Loucy (cell line): ENCODE measurements around the gene TXNRD2.

Experiments used
- H2AFZ ChIP-seq: fragments of 200-600 bp; sonication (generic); 2 replicates; pipeline ENCODE4 v1.6.0; 2016; ENCODE audit warnings: antibody characterized with exemption, mild to moderate bottlenecking, low read length, moderate library complexity
- H3F3A ChIP-seq: fragments of 200-600 bp; 2 replicates; pipeline ENCODE4 v1.6.0; 2016; ENCODE audit warnings: antibody characterized with exemption, low read depth, mild to moderate bottlenecking
- H3K27me3 ChIP-seq: fragments of 200-600 bp; sonication (generic); 2 replicates; pipeline ENCODE4 v1.6.1; 2014; ENCODE audit warnings: low read length, mild to moderate bottlenecking; ENCODE audit not compliant: insufficient read depth, poor library complexity, severe bottlenecking
- H3K36me3 ChIP-seq: fragments of 200-600 bp; sonication (generic); 2 replicates; pipeline ENCODE4 v1.6.1; 2016; ENCODE audit warnings: low read length; ENCODE audit not compliant: insufficient read depth
- H3K4me1 ChIP-seq: fragments of 200-600 bp; sonication (generic); 2 replicates; pipeline ENCODE4 v1.5.1; 2014; ENCODE audit warnings: low read length, mild to moderate bottlenecking; ENCODE audit not compliant: insufficient read depth, poor library complexity, severe bottlenecking
- H3K4me2 ChIP-seq: fragments of 200-600 bp; sonication (generic); 2 replicates; pipeline ENCODE4 v1.6.0; 2014; ENCODE audit warnings: antibody characterized with exemption, low read length, low read depth, mild to moderate bottlenecking; ENCODE audit not compliant: poor library complexity, severe bottlenecking
- H3K4me3 ChIP-seq: fragments of 200-600 bp; sonication (generic); 2 replicates; pipeline ENCODE4 v1.5.1; 2014; ENCODE audit warnings: low read length, mild to moderate bottlenecking, mixed read lengths; ENCODE audit not compliant: poor library complexity, severe bottlenecking
- H3K79me2 ChIP-seq: fragments of 200-600 bp; sonication (generic); 2 replicates; pipeline ENCODE4 v1.6.1; 2014; ENCODE audit warnings: low read length; ENCODE audit not compliant: insufficient read depth
- H3K9ac ChIP-seq: fragments of 200-600 bp; sonication (generic); 2 replicates; pipeline ENCODE4 v1.6.0; 2014; ENCODE audit warnings: mild to moderate bottlenecking, low read depth, low read length, moderate library complexity; ENCODE audit not compliant: poor library complexity, severe bottlenecking
- H3K9me2 ChIP-seq: fragments of 200-600 bp; sonication (generic); replicated peaks from 2 replicates; pipeline ENCODE4 v1.6.1; 2016; ENCODE audit warnings: low read depth, low read length, mixed read lengths
- H3K9me3 ChIP-seq: fragments of 200-600 bp; sonication (generic); 2 replicates; pipeline ENCODE4 v1.6.1; 2014; ENCODE audit warnings: mild to moderate bottlenecking, antibody characterized with exemption, low read length, low read depth; ENCODE audit not compliant: insufficient read depth
- H4K20me1 ChIP-seq: fragments of 200-600 bp; sonication (generic); 2 replicates; pipeline ENCODE4 v1.6.0; 2014; ENCODE audit warnings: antibody characterized with exemption, low read length, mild to moderate bottlenecking; ENCODE audit not compliant: insufficient read depth, poor library complexity, severe bottlenecking
- EZH2phosphoT487 ChIP-seq: fragments of 200-600 bp; IDR thresholded peaks from 2 replicates; pipeline ENCODE4 v1.6.1; 2018; ENCODE audit warnings: antibody characterized with exemption, mild to moderate bottlenecking, moderate library complexity, borderline replicate concordance
- TF ChIP-seq, protein P1 (sequence below): fragments of 200-600 bp; sonication (generic); conservative IDR thresholded peaks from 2 replicates; pipeline ENCODE4 v1.5.1; 2014; ENCODE audit warnings: mild to moderate bottlenecking, antibody characterized with exemption, low read length

TXNRD2 gene

DNA sequence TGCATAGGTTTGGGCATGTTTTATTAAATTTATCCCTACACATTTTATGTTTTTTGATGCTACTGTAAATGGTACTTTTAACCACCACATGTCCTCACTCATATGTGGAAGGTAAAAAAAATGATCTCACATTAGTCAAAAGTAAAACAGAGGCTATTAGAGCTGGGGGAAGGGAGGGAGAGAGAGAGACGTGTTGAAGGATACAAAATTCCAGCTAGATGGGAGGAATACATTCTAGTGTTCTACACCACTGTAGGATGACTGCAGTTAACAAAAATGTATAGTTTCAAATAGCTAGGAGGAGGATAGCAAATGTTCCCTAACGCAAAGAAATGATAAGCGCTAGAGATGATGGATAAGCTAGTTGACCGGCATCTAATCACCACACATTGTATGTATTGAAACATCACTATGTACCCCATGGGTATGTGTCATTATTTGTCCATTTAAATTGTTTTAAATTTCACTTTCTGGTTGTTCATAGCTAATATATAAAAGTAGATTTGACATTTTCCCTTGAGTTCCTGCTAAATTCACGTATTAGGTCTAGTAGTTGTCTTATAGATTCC is 77.0 kb downstream of the TXNRD2 start:
- Histone ChIP-seq H3K9me3 (no peaks in the 10 kb centered on the region), H3K4me1 (no peaks in the 10 kb centered on the region), H3K4me2 (no peak overlapping the region), H2AFZ (no peak overlapping the region), H3F3A (no peaks in the 10 kb centered on the region), H3K9me2 (no peaks in the 10 kb centered on the region), H4K20me1 (no peaks in the 10 kb centered on the region), H3K27me3 (no peaks in the 10 kb centered on the region), H3K4me3 (no peak overlapping the region), H3K79me2 (no peaks in the 10 kb centered on the region), H3K9ac (no peak overlapping the region), H3K36me3 (no peaks in the 10 kb centered on the region)
- TF ChIP-seq EZH2phosphoT487: no peak

DNA sequence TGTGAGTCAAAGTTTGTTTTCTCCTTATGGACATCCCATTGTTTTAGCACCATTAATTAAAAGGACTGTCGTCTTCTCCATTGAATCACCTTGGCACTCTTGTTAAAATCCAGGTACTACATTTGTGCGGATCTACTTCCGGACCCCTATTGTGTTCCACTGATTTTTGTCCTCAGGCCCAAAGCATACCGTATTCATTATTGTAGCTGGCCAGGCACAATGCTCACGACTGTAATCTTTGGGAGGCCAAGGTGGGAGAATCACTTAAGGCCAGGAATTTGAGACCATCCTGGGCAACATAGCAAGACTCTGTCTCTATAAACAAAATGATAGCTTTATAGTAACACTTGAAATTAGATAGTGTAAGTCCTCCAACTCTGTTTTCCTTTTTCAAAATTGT is 78.0 kb downstream of the TXNRD2 start:
- H3K27me3 ChIP-seq: no peaks in the 10 kb centered on the region
- H4K20me1 ChIP-seq: no peaks in the 10 kb centered on the region
- H3K4me2 ChIP-seq: no peak overlapping the region
- no peaks in the 10 kb centered on the region for H3K9me3 ChIP-seq
- TF ChIP-seq EZH2phosphoT487: no peak
- TF ChIP-seq, protein P1, sequence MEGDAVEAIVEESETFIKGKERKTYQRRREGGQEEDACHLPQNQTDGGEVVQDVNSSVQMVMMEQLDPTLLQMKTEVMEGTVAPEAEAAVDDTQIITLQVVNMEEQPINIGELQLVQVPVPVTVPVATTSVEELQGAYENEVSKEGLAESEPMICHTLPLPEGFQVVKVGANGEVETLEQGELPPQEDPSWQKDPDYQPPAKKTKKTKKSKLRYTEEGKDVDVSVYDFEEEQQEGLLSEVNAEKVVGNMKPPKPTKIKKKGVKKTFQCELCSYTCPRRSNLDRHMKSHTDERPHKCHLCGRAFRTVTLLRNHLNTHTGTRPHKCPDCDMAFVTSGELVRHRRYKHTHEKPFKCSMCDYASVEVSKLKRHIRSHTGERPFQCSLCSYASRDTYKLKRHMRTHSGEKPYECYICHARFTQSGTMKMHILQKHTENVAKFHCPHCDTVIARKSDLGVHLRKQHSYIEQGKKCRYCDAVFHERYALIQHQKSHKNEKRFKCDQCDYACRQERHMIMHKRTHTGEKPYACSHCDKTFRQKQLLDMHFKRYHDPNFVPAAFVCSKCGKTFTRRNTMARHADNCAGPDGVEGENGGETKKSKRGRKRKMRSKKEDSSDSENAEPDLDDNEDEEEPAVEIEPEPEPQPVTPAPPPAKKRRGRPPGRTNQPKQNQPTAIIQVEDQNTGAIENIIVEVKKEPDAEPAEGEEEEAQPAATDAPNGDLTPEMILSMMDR: no peak
- H3F3A ChIP-seq: no peaks in the 10 kb centered on the region
- H2AFZ ChIP-seq: no peak overlapping the region
- no peaks in the 10 kb centered on the region for H3K9me2 ChIP-seq
- no peaks in the 10 kb centered on the region for H3K79me2 ChIP-seq
- H3K9ac ChIP-seq: no peak overlapping the region
- H3K4me3 ChIP-seq: no peak overlapping the region
- H3K36me3 ChIP-seq: no peaks in the 10 kb centered on the region
- H3K4me1 ChIP-seq: no peaks in the 10 kb centered on the region

DNA sequence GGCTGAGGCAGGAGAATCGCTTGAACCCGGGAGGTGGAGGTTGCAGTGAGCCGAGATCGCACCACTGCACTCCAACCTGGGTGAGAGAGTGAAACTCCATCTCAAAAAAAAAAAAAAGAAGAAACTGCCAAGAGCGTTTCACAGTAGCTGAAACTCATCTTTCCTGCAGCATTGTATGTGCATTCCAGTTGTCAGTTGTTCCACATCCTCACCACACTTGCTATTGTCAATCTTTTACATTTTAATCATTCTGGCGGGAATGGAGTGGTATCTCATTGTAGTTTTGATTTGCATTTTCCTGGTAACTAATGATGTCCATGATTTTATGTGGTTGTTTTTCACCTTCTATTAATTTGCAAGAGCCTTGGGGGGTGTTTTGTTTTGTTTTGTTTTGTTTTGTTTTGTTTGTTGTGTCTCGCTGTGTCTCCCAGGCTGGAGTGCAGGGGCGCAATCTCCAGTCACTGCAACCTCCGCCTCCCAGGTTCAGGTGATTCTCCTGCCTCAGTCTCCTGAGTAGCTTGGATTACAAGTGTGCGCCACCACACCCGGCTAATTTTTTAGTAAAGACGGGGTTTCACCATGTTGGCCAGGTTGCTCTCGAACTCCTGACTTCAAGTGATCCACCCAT is 78.9 kb downstream of the TXNRD2 start:
- H3K9me3 ChIP-seq: no peaks in the 10 kb centered on the region
- no peaks in the 10 kb centered on the region for H4K20me1 ChIP-seq
- H2AFZ ChIP-seq: no peak overlapping the region
- TF ChIP-seq EZH2phosphoT487: no peak
- TF ChIP-seq, protein P1: no peak
- no peaks in the 10 kb centered on the region for H3K4me1 ChIP-seq
- H3K27me3 ChIP-seq: no peaks in the 10 kb centered on the region
- peaks cover 2% of the 10 kb centered on the region; the same call in 1 of the 2 replicates for H3K79me2 ChIP-seq
- no peaks in the 10 kb centered on the region for H3K9me2 ChIP-seq
- H3F3A ChIP-seq: no peaks in the 10 kb centered on the region
- no peak overlapping the region for H3K4me2 ChIP-seq
- no peak overlapping the region for H3K9ac ChIP-seq
- no peak overlapping the region for H3K4me3 ChIP-seq
- no peaks in the 10 kb centered on the region for H3K36me3 ChIP-seq
